H1 (cell line): ENCODE results near the gene TMEM203. TPM values are rescaled to one million over a fixed set of nuclear protein-coding genes. Genes with fewer than 3 reads are reported as not detected.

Experiments
- POU5F1 ChIP-seq: IDR thresholded peaks from 2 replicates; pipeline ENCODE4 v1.6.1; 2011; ENCODE audit warnings: low read depth, mild to moderate bottlenecking, low read length, moderate library complexity
- RBBP5 ChIP-seq: IDR thresholded peaks from 2 replicates; pipeline ENCODE4 v1.7.1; 2012; ENCODE audit warnings: low read depth, mild to moderate bottlenecking, inconsistent platforms, low read length, moderate library complexity, borderline replicate concordance
- ZNF274 ChIP-seq: IDR thresholded peaks from 2 replicates; pipeline ENCODE4 v1.7.0; 2012; ENCODE audit warnings: low read length, borderline replicate concordance; ENCODE audit errors: extremely low read depth
- polyA plus RNA-seq, 7 experiments: library from polyadenylated mRNA; depleted of rRNA in 3 of 7; stranded (reverse) in 5 of 7; unstranded in 2 of 7; fragments of >200 nt in 5 of 7; fragments of 200-250 nt in 2 of 7; gene quantifications; 1 replicate in 5 of 7; 2 replicates in 1 of 7; 4 replicates in 1 of 7; pipeline versions ENCODE4 v1.2.1 to v1.2.3, GENCODE V29; 2011 to 2013; ENCODE audit warnings: missing spikeins in 2 of 7, mixed read lengths in 2 of 7
- total RNA-seq: library from RNA; stranded (reverse); fragmentation: NEBNext Ultra II Directional; extraction: Animal tissue kit (Norgen Biotek cat#: 25700); gene quantifications from 2 replicates; pipeline ENCODE4 v1.2.1, GENCODE V29; 2021
- TF ChIP-seq, protein P1 (sequence below): IDR thresholded peaks from 2 replicates; pipeline ENCODE4 v1.6.1; 2011; ENCODE audit warnings: low read depth, mild to moderate bottlenecking, low read length; ENCODE audit not compliant: insufficient read depth
- TF ChIP-seq, protein P2 (sequence below): IDR thresholded peaks from 2 replicates; pipeline ENCODE4 v1.6.1; 2012; ENCODE audit warnings: inconsistent platforms

Gene TMEM203
- total and polyA plus RNA-seq, 2 of the 8 experiments (the other 6 are each of a cell fraction or from before 2014, with no cell fraction given) = 44.1 to 57.1 TPM

DNA sequence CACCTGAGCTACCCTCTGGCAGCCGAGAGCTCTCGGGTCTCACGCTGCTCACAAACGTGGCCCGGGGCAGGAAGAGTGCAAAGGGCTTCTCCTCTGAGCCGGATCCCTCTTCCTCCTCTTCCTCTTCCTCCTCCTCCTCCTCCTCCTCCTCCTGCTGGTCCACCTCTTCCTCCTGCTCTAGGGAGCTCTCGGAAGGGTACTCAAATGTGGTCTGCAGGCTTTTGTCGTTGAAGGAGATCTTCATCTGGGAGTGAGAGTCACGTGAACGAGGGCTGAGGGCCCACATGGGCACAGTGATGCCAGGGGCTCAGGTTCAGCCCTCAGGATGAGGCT is 13.0 kb downstream of the TMEM203 start (continued):
- TF ChIP-seq, protein P1, sequence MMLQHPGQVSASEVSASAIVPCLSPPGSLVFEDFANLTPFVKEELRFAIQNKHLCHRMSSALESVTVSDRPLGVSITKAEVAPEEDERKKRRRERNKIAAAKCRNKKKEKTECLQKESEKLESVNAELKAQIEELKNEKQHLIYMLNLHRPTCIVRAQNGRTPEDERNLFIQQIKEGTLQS = no peak
- no peak for TF ChIP-seq ZNF274
- no peak for TF ChIP-seq RBBP5
- TF ChIP-seq, protein P2, sequence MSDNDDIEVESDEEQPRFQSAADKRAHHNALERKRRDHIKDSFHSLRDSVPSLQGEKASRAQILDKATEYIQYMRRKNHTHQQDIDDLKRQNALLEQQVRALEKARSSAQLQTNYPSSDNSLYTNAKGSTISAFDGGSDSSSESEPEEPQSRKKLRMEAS = no peak
- no peak for TF ChIP-seq POU5F1
- TF ChIP-seq, all 59 proteins: peak for 0
